ENCODE results near the gene IL27RA.

DNA sequence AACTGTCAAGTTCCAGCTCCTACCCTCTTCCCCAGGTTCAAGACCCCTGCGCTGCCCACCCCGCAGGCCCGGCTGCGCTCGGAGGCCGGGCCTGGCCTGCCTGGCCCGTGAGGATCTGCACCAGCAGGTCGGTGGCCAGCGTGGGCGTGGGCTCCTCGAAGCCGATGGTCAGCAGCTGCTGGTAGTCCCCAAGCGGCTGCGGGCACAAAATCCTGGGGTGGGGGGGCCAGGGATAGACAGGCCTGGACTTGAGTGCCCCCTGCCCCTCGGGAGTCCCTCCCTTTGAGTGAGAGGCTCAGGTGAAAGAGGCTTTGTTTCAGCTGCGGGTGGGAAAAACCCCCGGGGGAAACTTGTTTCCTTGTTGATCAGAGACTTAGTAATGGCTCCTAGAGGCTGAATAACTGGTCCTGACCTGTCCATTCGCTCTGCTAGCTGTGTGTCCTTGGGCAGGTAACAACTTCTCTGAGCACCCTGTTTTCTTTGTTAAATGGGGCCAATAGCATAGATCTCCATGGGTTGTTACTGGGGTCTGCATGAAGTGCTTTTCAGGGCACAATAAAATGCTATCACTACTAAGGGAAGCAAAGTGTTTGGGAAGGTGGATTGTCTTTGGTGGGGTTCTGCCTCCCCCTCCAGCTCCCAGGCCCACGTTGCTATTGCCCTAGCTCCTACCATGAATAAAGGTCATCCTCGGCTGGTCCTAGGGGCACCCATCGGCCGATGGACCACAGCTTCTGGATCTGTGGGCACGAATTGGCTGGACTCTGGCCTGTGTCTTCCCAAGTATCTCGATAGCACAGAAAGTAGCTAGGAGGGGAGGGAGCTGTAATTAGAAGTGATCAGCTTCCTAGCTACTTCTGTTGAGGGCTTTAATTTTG is 50.5 kb downstream of the IL27RA start:
- TF ChIP-seq, protein P1, sequence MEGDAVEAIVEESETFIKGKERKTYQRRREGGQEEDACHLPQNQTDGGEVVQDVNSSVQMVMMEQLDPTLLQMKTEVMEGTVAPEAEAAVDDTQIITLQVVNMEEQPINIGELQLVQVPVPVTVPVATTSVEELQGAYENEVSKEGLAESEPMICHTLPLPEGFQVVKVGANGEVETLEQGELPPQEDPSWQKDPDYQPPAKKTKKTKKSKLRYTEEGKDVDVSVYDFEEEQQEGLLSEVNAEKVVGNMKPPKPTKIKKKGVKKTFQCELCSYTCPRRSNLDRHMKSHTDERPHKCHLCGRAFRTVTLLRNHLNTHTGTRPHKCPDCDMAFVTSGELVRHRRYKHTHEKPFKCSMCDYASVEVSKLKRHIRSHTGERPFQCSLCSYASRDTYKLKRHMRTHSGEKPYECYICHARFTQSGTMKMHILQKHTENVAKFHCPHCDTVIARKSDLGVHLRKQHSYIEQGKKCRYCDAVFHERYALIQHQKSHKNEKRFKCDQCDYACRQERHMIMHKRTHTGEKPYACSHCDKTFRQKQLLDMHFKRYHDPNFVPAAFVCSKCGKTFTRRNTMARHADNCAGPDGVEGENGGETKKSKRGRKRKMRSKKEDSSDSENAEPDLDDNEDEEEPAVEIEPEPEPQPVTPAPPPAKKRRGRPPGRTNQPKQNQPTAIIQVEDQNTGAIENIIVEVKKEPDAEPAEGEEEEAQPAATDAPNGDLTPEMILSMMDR (conservative IDR thresholded peaks at IDR 0.05; ENCODE audit: low read depth, low read length), result no peak
- no peak for TF ChIP-seq EZH2 (IDR thresholded peaks at IDR 0.05; ENCODE audit: low read length, unreplicated experiment)
